ENCODE data around the gene BHLHE23.

The BHLHE23 gene

GRCh38 chr20:62968378-62969178, 38.2 kb downstream of the BHLHE23 start:
- no peak for TF ChIP-seq CTCF (IDR thresholded peaks at IDR 0.05; ENCODE audit: borderline replicate concordance, control extremely low read depth, extremely low read depth, insufficient read depth, missing control alignments)
- no peak for DNase-seq (ENCODE audit: low spot score)
- in situ Hi-C loops (cut with MboI; ENCODE audit: low sequenced_read_pairs, unreplicated experiment): no loop called here

GRCh38 chr20:62967628-62968351, 39.0 kb downstream of the BHLHE23 start:
- TF ChIP-seq CTCF (IDR thresholded peaks at IDR 0.05; ENCODE audit: borderline replicate concordance, control extremely low read depth, extremely low read depth, insufficient read depth, missing control alignments): no peak
- in situ Hi-C loops (cut with MboI; ENCODE audit: low sequenced_read_pairs, unreplicated experiment): no loop called here
- no peak for DNase-seq (ENCODE audit: low spot score)

- no peak for TF ChIP-seq CTCF (IDR thresholded peaks at IDR 0.05; ENCODE audit: borderline replicate concordance, control extremely low read depth, extremely low read depth, insufficient read depth, missing control alignments)
- DNase-seq (ENCODE audit: low spot score): no peak
- in situ Hi-C loops (cut with MboI; ENCODE audit: low sequenced_read_pairs, unreplicated experiment): no loop called here
These were observed 39.6 kb downstream of the BHLHE23 start for GRCh38 chr20:62967149-62967501.

GRCh38 chr20:62966212-62967148, 40.3 kb downstream of the BHLHE23 start:
- in situ Hi-C loops (cut with MboI; ENCODE audit: low sequenced_read_pairs, unreplicated experiment): no loop called here
- DNase-seq (ENCODE audit: low spot score): no peak
- no peak for TF ChIP-seq CTCF (IDR thresholded peaks at IDR 0.05; ENCODE audit: borderline replicate concordance, control extremely low read depth, extremely low read depth, insufficient read depth, missing control alignments)

GRCh38 chr20:62965363-62965771, 41.4 kb downstream of the BHLHE23 start:
- DNase-seq (ENCODE audit: low spot score): no peak
- no peak for TF ChIP-seq CTCF (IDR thresholded peaks at IDR 0.05; ENCODE audit: borderline replicate concordance, control extremely low read depth, extremely low read depth, insufficient read depth, missing control alignments)
- in situ Hi-C loops (cut with MboI; ENCODE audit: low sequenced_read_pairs, unreplicated experiment): no loop called here

- in situ Hi-C loops (cut with MboI; ENCODE audit: low sequenced_read_pairs, unreplicated experiment): no loop called here
- no peak for DNase-seq (ENCODE audit: low spot score)
- TF ChIP-seq CTCF (IDR thresholded peaks at IDR 0.05; ENCODE audit: borderline replicate concordance, control extremely low read depth, extremely low read depth, insufficient read depth, missing control alignments): no peak
These were observed 42.1 kb downstream of the BHLHE23 start for GRCh38 chr20:62964700-62965099.
